Stimulated activated CD8-positive, alpha-beta memory T cell treated with anti-CD3 and anti-CD28 coated beads, Interleukin-15, amount 100 ng/mL, for 48 hours (primary cell): ENCODE measurements around the gene VARS1.
A peak's percentile ranks its signal among the peaks of the same experiment; 100 is the strongest.
"Not testable (repeated sequence)": the region's sequence is repeated elsewhere in the genome, so short reads cannot be mapped to it uniquely, and the experiment has no call there.

Experiments used
- DNase-seq, 2 donors: peaks; one replicate each; pipeline ENCODE4 v3.0.0-alpha.2; 2020; ENCODE audit warnings: low read depth in 2 of 2

The VARS1 gene

GRCh38 chr6:31795616-31796298 lies at the start of gene VARS1:
TSS of gene VARS1 (minus strand) at chr6:31795752. CDS start at chr6:31795217, 535 bp downstream.
- DNase-seq: peak; percentile 82 to 85

GRCh38 chr6:31844507-31844906 lies 49.0 kb upstream of the VARS1 start:
- DNase-seq: no peak

- no peak for DNase-seq
These were observed 46.5 kb upstream of the VARS1 start for GRCh38 chr6:31842053-31842452.

- not testable (repeated sequence) for DNase-seq
These were observed 44.2 kb upstream of the VARS1 start for GRCh38 chr6:31839779-31840126.

- no peak for DNase-seq
These were observed 43.4 kb upstream of the VARS1 start for GRCh38 chr6:31838968-31839367.

GRCh38 chr6:31838114-31838553 lies 42.6 kb upstream of the VARS1 start:
- DNase-seq: not testable (repeated sequence)

- DNase-seq: no peak
These were observed 42.0 kb upstream of the VARS1 start for GRCh38 chr6:31837369-31838113.

GRCh38 chr6:31836474-31837368 lies 41.2 kb upstream of the VARS1 start:
- no peak for DNase-seq

GRCh38 chr6:31836047-31836473 lies 40.5 kb upstream of the VARS1 start:
- no peak for DNase-seq

- peak; percentile 69 to 71 for DNase-seq
These were observed 39.1 kb upstream of the VARS1 start for GRCh38 chr6:31834367-31835250.

GRCh38 chr6:31831350-31832215 lies 36.0 kb upstream of the VARS1 start:
- no peak for DNase-seq

- no peak for DNase-seq
These were observed 35.4 kb upstream of the VARS1 start for GRCh38 chr6:31830886-31831335.

GRCh38 chr6:31829633-31830283 lies 34.2 kb upstream of the VARS1 start:
- DNase-seq: no peak

GRCh38 chr6:31827286-31828079 lies 31.9 kb upstream of the VARS1 start, which contains the start of gene HSPA1B:
TSS of gene HSPA1B (plus strand) at chr6:31827738. CDS start at chr6:31827951, 213 bp downstream.
- peak; percentile 92 to 93 for DNase-seq

- DNase-seq: no peak
These were observed 31.3 kb upstream of the VARS1 start for GRCh38 chr6:31826793-31827285.

GRCh38 chr6:31825553-31825952 lies 30.0 kb upstream of the VARS1 start:
- DNase-seq: no peak

GRCh38 chr6:31823592-31824196 lies 28.1 kb upstream of the VARS1 start:
- not testable (repeated sequence) for DNase-seq
